22Rv1 (cell line): ENCODE data around the gene TTLL10.
"Not testable (repeated sequence)": the region's sequence is repeated elsewhere in the genome, so short reads cannot be mapped to it uniquely, and the experiment has no call there.

Experiments used
- H3K27ac ChIP-seq: fragments of 450-650 bp; 2 replicates; pipeline ENCODE4 v1.5.1; 2017
- ZFX ChIP-seq: fragments of 450-650 bp; IDR thresholded peaks from 2 replicates; pipeline ENCODE4 v1.6.1; 2017; ENCODE audit warnings: antibody characterized with exemption, borderline replicate concordance
- TF ChIP-seq, protein P1 (sequence below): fragments of 450-650 bp; IDR thresholded peaks from 2 replicates; pipeline ENCODE4 v1.5.1; 2017; ENCODE audit warnings: mild to moderate bottlenecking

The TTLL10 gene

DNA sequence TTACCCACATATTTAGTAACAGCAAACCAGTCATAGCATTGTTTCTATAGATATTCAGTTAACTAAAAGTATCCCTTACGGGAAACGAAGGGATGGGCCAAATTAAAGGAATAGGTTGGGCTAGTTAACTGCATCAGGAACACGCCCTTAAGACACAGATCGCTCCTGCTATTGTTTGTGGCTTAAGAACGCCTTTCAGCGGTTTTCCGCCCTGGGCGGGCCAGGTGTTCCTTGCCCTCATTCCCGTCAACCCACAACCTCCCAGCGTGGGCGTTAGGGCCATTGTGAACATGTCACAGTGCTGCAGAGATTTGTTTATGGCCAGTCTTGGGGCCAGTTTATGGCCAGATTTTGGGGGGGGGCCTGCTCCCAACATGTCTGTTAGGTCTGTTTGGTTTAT, 18.1 kb downstream of the TTLL10 start:
- no peak overlapping the region for H3K27ac ChIP-seq
- TF ChIP-seq ZFX: no peak
- TF ChIP-seq, protein P1, sequence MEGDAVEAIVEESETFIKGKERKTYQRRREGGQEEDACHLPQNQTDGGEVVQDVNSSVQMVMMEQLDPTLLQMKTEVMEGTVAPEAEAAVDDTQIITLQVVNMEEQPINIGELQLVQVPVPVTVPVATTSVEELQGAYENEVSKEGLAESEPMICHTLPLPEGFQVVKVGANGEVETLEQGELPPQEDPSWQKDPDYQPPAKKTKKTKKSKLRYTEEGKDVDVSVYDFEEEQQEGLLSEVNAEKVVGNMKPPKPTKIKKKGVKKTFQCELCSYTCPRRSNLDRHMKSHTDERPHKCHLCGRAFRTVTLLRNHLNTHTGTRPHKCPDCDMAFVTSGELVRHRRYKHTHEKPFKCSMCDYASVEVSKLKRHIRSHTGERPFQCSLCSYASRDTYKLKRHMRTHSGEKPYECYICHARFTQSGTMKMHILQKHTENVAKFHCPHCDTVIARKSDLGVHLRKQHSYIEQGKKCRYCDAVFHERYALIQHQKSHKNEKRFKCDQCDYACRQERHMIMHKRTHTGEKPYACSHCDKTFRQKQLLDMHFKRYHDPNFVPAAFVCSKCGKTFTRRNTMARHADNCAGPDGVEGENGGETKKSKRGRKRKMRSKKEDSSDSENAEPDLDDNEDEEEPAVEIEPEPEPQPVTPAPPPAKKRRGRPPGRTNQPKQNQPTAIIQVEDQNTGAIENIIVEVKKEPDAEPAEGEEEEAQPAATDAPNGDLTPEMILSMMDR: no peak

DNA sequence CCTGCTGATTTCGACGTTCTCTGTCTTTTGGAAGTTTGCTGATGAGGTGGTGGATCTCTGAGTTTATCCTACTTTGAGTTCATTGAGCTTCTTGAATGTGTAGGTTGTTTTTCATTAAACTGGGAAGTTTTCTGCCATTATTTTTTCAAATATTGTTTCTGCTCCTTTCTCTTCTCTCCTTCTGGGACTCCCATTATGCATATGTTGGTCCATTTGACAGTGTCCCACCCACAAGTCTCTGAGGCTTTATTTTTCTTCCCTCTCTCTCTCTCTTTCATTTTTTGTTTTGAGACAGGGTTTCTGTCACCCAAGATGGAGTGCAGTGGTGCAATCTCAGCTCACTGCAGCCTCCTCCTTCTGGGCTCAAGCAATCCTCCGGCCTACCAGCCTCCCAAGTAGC, 21.0 kb downstream of the TTLL10 start:
- TF ChIP-seq, protein P1: no peak
- TF ChIP-seq ZFX: no peak
- no peak overlapping the region for H3K27ac ChIP-seq

DNA sequence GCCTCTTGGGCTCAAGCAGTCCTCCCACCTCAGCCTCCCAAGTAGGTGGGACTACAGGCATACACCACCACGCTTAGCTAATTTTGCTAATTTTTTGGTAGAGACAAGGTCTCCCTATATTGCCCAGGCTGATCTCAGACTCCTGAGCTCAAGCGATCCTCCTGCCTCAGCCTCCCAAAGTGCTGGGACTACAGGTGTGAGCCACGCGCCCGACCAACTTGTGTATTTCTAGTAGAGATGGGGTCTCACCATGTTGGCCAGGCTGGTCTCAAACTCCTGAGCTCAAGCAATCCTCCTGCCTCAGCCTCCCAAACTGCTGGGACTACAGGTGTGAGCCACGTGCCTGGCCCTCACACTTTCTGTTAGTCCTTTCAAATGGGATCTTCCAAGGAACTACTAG, 22.0 kb downstream of the TTLL10 start:
- H3K27ac ChIP-seq: not testable (repeated sequence)

DNA sequence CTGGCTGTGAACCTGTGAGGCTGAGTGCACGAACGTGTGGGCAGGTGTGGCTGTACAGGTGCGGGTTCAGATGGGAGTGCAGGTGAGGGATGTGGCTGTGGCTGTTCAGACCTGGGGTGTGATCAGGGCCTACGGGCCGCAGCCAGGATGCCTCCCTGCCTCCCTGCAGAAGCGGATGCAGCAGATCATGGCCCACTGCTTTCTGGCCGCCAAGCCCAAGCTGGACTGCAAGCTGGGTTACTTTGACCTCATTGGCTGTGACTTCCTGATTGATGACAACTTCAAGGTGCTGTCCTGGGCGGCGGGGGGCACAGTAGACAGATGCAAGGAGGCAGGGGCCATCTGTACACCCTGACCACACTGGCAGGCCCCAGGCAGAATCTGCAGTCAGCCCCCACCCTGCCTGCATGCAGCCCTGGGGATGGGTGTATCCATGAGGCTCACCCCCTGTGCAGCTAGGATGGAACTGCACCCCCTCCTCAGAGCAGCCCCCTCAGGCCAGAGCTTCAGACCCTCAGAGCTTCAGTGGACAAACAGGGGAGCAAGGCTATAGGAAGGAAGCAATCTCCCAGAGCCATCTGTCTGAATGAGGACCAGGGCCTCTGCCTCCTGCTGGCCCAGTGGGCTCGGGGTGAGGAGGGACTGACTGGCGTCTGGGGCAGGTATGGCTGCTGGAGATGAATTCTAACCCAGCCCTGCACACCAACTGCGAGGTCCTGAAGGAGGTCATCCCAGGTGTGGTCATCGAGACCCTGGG, 22.9 kb downstream of the TTLL10 start:
- TF ChIP-seq, protein P1: no peak
- no peak for TF ChIP-seq ZFX
- H3K27ac ChIP-seq: no peak overlapping the region

DNA sequence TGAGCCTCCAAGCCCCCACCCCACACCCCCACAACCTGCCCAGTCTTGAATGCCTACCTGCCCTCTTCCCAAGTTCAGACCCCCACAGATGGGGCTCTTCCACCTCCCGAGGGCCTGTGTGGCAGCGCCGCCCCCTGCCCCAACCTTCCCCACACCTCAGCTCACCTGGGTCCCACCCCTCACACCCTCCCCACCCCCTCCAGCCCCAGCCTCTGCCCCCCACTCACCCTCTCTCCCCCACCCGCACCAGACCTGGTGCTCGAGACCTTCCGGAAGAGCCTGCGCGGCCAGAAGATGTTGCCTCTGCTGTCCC, 23.5 kb downstream of the TTLL10 start:
- TF ChIP-seq ZFX: no peak
- TF ChIP-seq, protein P1: no peak

DNA sequence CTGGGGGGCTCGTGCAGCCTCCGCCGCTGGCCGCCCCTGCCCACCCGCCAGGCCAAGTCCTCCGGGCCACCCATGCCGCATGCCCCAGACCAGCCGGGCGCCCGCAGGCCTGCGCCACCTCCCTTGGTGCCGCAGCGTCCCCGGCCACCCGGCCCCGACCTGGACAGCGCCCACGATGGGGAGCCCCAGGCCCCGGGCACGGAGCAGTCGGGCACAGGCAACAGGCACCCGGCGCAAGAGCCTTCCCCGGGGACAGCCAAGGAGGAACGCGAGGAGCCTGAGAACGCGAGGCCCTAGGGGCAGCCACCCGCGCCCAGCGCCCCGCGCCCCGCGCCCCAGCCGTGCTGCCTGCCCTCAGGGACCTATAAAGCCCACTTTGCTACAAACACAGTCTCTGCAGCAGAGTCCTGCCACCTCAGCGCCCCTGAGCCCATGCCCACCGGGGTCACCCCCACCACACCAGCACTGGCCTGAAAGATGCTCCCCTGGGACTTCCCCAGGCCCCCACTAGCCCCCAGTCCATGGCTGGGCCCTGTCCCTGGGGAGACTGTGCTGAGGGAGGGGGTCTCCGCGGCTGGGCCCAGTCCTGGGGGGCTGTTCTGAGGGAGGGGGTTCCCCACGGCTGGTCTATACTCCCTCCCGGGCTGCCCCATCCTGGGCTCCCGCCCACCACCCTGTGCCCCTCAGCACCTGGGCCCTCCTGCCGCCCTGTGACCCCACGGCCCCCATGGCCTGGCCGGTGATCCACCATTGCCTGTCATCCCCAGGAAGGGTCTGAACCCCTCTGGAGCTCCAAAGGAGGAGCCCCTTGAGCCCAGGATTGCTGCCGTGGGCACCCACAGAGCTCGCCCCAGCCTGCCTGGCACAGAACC, 24.1 kb downstream of the TTLL10 start:
- TF ChIP-seq, protein P1: no peak
- no peak for TF ChIP-seq ZFX
- H3K27ac ChIP-seq: no peak overlapping the region

More for the DNA sequence above, 23.5 kb downstream of the TTLL10 start:
- no peak overlapping the region for H3K27ac ChIP-seq

DNA sequence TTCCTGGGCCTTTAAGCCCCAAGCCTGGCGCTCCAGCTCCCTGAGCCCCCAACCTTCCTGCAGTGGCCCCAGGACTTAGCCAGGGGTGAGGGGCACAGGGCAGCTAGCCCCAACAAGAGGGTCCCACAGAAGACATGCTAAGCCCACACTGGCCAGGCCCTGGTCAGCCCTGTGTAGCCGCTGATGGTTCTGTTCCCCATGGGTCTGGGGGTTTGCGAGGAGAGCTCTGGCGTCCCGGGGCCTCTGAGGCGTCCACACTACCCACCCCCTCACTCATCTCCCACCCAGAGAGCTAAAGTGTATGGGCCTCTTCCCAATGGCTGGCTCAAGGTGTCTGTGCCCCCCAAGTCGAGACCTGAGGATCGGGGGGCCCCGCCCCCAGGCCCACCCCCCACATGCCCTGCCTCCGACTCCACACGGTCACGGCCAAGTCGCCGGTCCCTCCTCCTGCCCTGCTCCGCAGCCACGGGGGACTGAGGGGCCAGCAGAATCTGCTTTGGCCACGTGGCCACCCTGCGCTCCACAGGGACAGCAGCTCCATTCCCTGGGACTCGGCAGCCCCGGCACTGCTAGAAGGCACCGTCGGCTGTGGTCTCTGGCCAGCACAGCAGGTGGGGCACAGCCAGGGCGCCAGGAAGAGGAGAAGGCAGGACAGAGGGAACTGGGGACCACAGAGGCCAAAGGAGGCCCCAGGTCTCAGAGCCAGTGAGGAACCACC, 24.9 kb downstream of the TTLL10 start:
- no peak overlapping the region for H3K27ac ChIP-seq
- no peak for TF ChIP-seq ZFX
- TF ChIP-seq, protein P1: no peak
